DND-41 (cell line): ENCODE data around the gene GALNTL6.

Experiments
- CTCF ChIP-seq: IDR thresholded peaks from 2 replicates; pipeline ENCODE4 v1.5.1; 2012; ENCODE audit warnings: borderline replicate concordance, low read length, moderate library complexity, mild to moderate bottlenecking; ENCODE audit not compliant: poor library complexity, severe bottlenecking; ENCODE audit errors: extremely low read depth
- EZH2 ChIP-seq: IDR thresholded peaks from 3 replicates; pipeline ENCODE4 v1.6.1; 2012; ENCODE audit warnings: borderline replicate concordance, low read depth, mild to moderate bottlenecking, moderate library complexity, low read length, inconsistent platforms; ENCODE audit not compliant: severe bottlenecking

- no peak for TF ChIP-seq CTCF
- TF ChIP-seq EZH2: no peak
These were observed 106.1 kb downstream of the GALNTL6 start for GRCh38 chr4:171919314-171919713.
